Astrocyte (in vitro differentiated cells and primary cell): ENCODE data around the gene MIA. TPM values are rescaled to one million over a fixed set of nuclear protein-coding genes. Genes with fewer than 3 reads are reported as not detected.

Experiments used
- DNase-seq: peaks from one replicate; pipeline ENCODE4 v3.0.0-alpha.2; 2010; ENCODE audit warnings: low read depth
- FAIRE-seq: peaks from 2 replicates; lab custom pipeline; 2011; peaks lifted over from hg19 to GRCh38; lab: Jason Lieb, UNC
- H2AFZ ChIP-seq: 2 replicates; pipeline ENCODE4 v1.6.0; 2012; ENCODE audit warnings: low read depth, low read length, inconsistent platforms
- H3K27ac ChIP-seq: 2 replicates; pipeline ENCODE4 v1.5.1; 2011; ENCODE audit warnings: low read depth, low read length, inconsistent platforms
- H3K27me3 ChIP-seq: 2 replicates; pipeline ENCODE4 v1.6.0; 2011; ENCODE audit warnings: low read length, inconsistent platforms; ENCODE audit not compliant: insufficient read depth
- H3K36me3 ChIP-seq: 2 replicates; pipeline ENCODE4 v1.5.1; 2011; ENCODE audit warnings: low read length, inconsistent platforms; ENCODE audit not compliant: insufficient read depth
- H3K4me1 ChIP-seq: 2 replicates; pipeline ENCODE4 v1.5.1; 2011; ENCODE audit warnings: low read length, inconsistent platforms; ENCODE audit not compliant: insufficient read depth
- H3K4me2 ChIP-seq: 2 replicates; pipeline ENCODE4 v1.6.0; 2012; ENCODE audit warnings: low read length, inconsistent platforms
- H3K4me3 ChIP-seq: 2 replicates; pipeline ENCODE4 v1.5.1; 2011; ENCODE audit warnings: low read depth, mild to moderate bottlenecking, low read length, inconsistent platforms; ENCODE audit not compliant: insufficient read depth
- H3K79me2 ChIP-seq: 2 replicates; pipeline ENCODE4 v1.6.0; 2012; ENCODE audit warnings: mild to moderate bottlenecking, low read length, inconsistent platforms; ENCODE audit not compliant: insufficient read depth
- H3K9ac ChIP-seq: 2 replicates; pipeline ENCODE4 v1.6.0; 2012; ENCODE audit warnings: mild to moderate bottlenecking, low read length, inconsistent platforms
- H3K9me3 ChIP-seq: 2 replicates; pipeline ENCODE4 v1.5.1; 2012; ENCODE audit warnings: low read depth, mild to moderate bottlenecking, low read length, inconsistent platforms; ENCODE audit not compliant: insufficient read depth
- H4K20me1 ChIP-seq: 2 replicates; pipeline ENCODE4 v1.6.0; 2012; ENCODE audit warnings: low read length, inconsistent platforms; ENCODE audit not compliant: insufficient read depth
- H3K27ac Mint-ChIP-seq: one replicate; pipeline ENCODE4 v1.8.0; 2021; ENCODE audit warnings: mild to moderate bottlenecking, mixed read lengths; ENCODE audit not compliant: unreplicated experiment
- H3K27me3 Mint-ChIP-seq: one replicate; pipeline ENCODE4 v1.8.0; 2021; ENCODE audit warnings: low read depth, mixed read lengths; ENCODE audit not compliant: unreplicated experiment
- H3K36me3 Mint-ChIP-seq: one replicate; pipeline ENCODE4 v1.8.0; 2021; ENCODE audit warnings: low read depth, mixed read lengths; ENCODE audit not compliant: unreplicated experiment
- H3K4me1 Mint-ChIP-seq: one replicate; pipeline ENCODE4 v1.8.0; 2021; ENCODE audit warnings: low read depth, mixed read lengths; ENCODE audit not compliant: unreplicated experiment
- H3K4me3 Mint-ChIP-seq: one replicate; pipeline ENCODE4 v1.8.0; 2021; ENCODE audit warnings: mild to moderate bottlenecking, moderate library complexity, mixed read lengths; ENCODE audit not compliant: unreplicated experiment
- H3K9me3 Mint-ChIP-seq: one replicate; pipeline ENCODE4 v1.8.0; 2021; ENCODE audit warnings: mild to moderate bottlenecking, mixed read lengths; ENCODE audit not compliant: unreplicated experiment
- EZH2 ChIP-seq: IDR thresholded peaks from 2 replicates; pipeline ENCODE4 v1.6.1; 2012; ENCODE audit warnings: mild to moderate bottlenecking, low read length, inconsistent platforms; ENCODE audit not compliant: insufficient read depth
- total RNA-seq: library from RNA; stranded (reverse); gene quantifications from 2 replicates; pipeline ENCODE4 v1.2.1, GENCODE V29; 2021
- TF ChIP-seq, protein P1 (sequence below): IDR thresholded peaks from 2 replicates; pipeline ENCODE4 v1.5.1; 2011; ENCODE audit warnings: low read depth, mild to moderate bottlenecking, inconsistent platforms, low read length, moderate library complexity; ENCODE audit not compliant: insufficient read depth

MIA gene
- total RNA-seq, 1 donor from 2014 or later = 2.5 TPM

DNA sequence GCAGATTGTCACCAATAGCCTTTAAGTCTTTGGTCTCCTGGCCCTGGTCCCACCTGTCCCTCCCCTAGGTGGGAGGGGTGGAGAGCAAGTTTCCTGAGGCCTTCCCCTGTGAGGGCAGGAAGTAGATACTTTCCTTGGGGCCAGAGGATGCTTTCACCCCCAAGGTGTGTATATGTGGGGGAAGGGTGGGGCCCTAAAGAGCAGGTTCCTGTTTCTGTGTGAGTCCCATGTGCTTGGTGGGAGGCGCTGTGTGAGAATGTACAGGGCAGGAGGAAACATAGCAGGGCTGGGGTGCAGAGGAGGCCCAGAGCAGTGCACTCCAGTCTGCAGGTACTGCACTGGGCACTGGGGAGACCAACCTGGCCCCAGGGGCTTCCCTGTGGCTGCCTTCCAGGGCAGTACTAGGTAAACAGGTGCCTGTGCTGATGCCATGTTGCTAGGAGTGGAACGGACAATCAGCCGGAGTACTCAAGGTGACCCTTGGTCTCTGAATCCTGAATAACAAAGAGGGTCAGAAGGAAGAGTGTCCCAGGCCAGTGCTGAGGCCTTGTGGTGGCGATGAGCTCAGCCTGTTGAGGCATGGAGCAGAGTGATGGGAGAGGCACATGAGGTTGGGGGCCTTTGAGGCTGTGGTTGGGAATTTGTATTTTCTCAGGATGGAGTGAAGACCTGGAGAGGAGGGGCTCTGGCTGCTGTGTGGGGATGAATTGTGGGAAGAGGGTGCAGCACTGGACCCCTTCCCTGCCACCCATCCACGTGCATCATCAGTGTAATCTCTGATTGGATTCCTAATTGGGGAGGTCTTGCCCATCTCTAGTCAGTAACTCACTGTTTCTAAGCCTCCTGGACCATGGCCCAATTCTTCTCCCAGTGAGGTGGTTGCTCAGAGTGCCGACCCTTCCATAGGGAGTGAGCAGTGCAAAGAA lies 28.8 kb downstream of the MIA start:
- no peaks in the 10 kb centered on the region for H3K9me3 Mint-ChIP-seq
- Histone ChIP-seq H4K20me1 (peaks cover 93% of the 10 kb centered on the region), H3K4me3 (no peak overlapping the region), H3K27ac (no peak overlapping the region), H3K36me3 (peaks cover 4% of the 10 kb centered on the region), H3K9me3 (no peaks in the 10 kb centered on the region), H3K27me3 (no peaks in the 10 kb centered on the region), H3K79me2 (peaks cover 90% of the 10 kb centered on the region), H2AFZ (no peak overlapping the region), H3K4me1 (peaks cover 41% of the 10 kb centered on the region), H3K9ac (no peak overlapping the region), H3K4me2 (peak overlapping the region; percentile 97)
- peaks cover 12% of the 10 kb centered on the region for H3K36me3 Mint-ChIP-seq
- DNase-seq = no peak
- peaks cover 44% of the 10 kb centered on the region for H3K4me1 Mint-ChIP-seq
- peak overlapping the region; percentile 85 for H3K27ac Mint-ChIP-seq
- H3K27me3 Mint-ChIP-seq = no peaks in the 10 kb centered on the region
- TF ChIP-seq, protein P1, sequence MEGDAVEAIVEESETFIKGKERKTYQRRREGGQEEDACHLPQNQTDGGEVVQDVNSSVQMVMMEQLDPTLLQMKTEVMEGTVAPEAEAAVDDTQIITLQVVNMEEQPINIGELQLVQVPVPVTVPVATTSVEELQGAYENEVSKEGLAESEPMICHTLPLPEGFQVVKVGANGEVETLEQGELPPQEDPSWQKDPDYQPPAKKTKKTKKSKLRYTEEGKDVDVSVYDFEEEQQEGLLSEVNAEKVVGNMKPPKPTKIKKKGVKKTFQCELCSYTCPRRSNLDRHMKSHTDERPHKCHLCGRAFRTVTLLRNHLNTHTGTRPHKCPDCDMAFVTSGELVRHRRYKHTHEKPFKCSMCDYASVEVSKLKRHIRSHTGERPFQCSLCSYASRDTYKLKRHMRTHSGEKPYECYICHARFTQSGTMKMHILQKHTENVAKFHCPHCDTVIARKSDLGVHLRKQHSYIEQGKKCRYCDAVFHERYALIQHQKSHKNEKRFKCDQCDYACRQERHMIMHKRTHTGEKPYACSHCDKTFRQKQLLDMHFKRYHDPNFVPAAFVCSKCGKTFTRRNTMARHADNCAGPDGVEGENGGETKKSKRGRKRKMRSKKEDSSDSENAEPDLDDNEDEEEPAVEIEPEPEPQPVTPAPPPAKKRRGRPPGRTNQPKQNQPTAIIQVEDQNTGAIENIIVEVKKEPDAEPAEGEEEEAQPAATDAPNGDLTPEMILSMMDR = no peak
- TF ChIP-seq EZH2 = no peak
- no peak for FAIRE-seq
- H3K4me3 Mint-ChIP-seq = peak overlapping the region; percentile 69

DNA sequence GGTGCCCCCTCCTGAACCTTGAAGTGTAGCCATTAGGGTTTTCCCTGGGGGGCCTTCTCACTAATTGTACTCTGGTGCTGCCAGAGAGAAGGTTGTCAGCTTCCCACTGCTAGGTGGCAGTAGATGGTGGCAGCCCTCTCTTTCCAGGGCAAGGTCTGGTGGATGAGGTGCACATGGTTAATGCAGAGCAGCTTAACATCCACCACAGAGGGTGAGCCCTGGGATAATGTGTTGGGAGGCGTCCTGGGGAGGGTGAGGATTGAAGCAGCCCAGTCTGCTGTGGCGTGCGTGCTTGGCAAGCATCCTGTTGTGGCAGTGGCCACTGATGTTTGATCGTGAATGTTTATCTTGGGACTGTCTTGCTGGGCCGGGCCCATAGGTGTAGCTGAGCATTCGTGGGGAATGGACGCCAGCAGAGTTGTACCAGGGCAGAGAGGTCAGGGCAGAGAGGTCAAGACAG lies 29.5 kb downstream of the MIA start:
- Mint-ChIP-seq H3K27ac (peak overlapping the region; percentile 85), H3K27me3 (no peaks in the 10 kb centered on the region), H3K9me3 (no peaks in the 10 kb centered on the region), H3K36me3 (peaks cover 12% of the 10 kb centered on the region), H3K4me3 (no peak overlapping the region), H3K4me1 (peaks cover 45% of the 10 kb centered on the region)
- TF ChIP-seq, protein P1 = no peak
- no peak for TF ChIP-seq EZH2
- no peak overlapping the region for H3K27ac ChIP-seq
- H3K4me1 ChIP-seq = peaks cover 41% of the 10 kb centered on the region
- H2AFZ ChIP-seq = no peak overlapping the region
- FAIRE-seq (no peak), DNase-seq (no peak)
- no peaks in the 10 kb centered on the region for H3K27me3 ChIP-seq
- no peaks in the 10 kb centered on the region for H3K9me3 ChIP-seq
- peak overlapping the region; percentile 5 for H3K4me2 ChIP-seq
- H3K79me2 ChIP-seq = peaks cover 88% of the 10 kb centered on the region
- peaks cover 4% of the 10 kb centered on the region for H3K36me3 ChIP-seq
- H3K4me3 ChIP-seq = no peak overlapping the region
- peaks cover 97% of the 10 kb centered on the region for H4K20me1 ChIP-seq
- H3K9ac ChIP-seq = no peak overlapping the region
